ENCODE measurements around the gene EML6. TPM values are rescaled to one million over a fixed set of nuclear protein-coding genes. Genes with fewer than 3 reads are reported as not detected.

Gene EML6
- total RNA-seq, 3 donors from 2014 or later (not counting 1 experiment from before 2014, with no cell fraction given) = 1.7 to 3.2 (median 2.4) TPM

DNA sequence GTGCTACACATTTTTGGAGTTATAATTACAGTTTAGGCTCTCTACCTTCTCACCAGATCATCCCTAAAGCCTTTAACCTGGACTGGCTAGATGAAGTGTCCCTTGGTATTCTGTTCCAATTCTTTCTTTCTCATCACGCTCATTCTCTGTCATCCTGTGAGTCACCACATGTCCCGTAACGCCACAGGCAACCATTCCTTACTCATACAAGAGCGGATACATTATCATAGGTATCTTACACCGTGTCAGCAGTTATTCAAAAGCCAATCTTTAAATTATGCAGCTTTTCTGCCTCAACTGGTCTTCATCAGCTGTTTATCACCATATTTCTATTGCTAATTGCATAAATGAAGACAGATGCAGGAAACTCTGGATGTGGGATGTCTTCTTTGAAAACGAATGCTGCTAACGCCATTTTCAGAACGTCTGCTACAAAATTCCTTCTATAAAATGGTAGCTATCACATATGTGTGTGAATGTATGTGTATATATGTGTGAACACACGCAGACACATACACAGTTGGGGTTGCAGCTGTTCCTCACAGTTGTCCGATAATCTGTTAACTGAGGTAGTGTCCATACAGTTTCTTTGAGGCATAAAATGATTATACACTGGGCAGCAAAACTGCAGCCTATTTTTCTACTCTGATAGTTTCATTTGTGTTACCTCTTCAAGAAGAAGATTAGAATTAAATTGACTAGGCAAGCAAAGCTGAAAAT is 47.9 kb downstream of the EML6 start:
- TF ChIP-seq, protein P1, sequence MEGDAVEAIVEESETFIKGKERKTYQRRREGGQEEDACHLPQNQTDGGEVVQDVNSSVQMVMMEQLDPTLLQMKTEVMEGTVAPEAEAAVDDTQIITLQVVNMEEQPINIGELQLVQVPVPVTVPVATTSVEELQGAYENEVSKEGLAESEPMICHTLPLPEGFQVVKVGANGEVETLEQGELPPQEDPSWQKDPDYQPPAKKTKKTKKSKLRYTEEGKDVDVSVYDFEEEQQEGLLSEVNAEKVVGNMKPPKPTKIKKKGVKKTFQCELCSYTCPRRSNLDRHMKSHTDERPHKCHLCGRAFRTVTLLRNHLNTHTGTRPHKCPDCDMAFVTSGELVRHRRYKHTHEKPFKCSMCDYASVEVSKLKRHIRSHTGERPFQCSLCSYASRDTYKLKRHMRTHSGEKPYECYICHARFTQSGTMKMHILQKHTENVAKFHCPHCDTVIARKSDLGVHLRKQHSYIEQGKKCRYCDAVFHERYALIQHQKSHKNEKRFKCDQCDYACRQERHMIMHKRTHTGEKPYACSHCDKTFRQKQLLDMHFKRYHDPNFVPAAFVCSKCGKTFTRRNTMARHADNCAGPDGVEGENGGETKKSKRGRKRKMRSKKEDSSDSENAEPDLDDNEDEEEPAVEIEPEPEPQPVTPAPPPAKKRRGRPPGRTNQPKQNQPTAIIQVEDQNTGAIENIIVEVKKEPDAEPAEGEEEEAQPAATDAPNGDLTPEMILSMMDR (IDR thresholded peaks at IDR 0.05) = no peak
- H3K27ac Mint-ChIP-seq = no peak overlapping the region
- WGBS (ENCODE audit: insufficient coverage) = 93% methylated on average over 10 of the region's 10 CpGs
- no peak for ATAC-seq
- peaks cover 12% of the 10 kb centered on the region for H3K9me3 ChIP-seq (ENCODE audit: control insufficient read depth, insufficient read depth, low read length)
- no peak overlapping the region for H3K4me3 ChIP-seq (ENCODE audit: low read length)
- H3K36me3 ChIP-seq (ENCODE audit: control insufficient read depth, insufficient read depth, low read length) = no peaks in the 10 kb centered on the region
- intact Hi-C loops (cut with micrococcal nuclease) = no loop called here
- peaks cover 8% of the 10 kb centered on the region in 2 donors for H3K9me3 Mint-ChIP-seq
- no peaks in the 10 kb centered on the region for H3K27me3 ChIP-seq (ENCODE audit: control insufficient read depth, insufficient read depth, low read length)
- DNase-seq = no peak
- H3K27me3 Mint-ChIP-seq (ENCODE audit: low read depth in 2 of 2) = peaks cover 0 to 8% of the 10 kb centered on the region in 2 donors
- H3K4me1 Mint-ChIP-seq = no peaks in the 10 kb centered on the region
- no peaks in the 10 kb centered on the region for H3K4me1 ChIP-seq (ENCODE audit: control insufficient read depth, insufficient read depth, low read length)
- no peak overlapping the region for H3K4me3 Mint-ChIP-seq
- H3K27ac ChIP-seq (ENCODE audit: low read length) = no peak overlapping the region
- peaks cover 15% of the 10 kb centered on the region for H3K36me3 Mint-ChIP-seq

DNA sequence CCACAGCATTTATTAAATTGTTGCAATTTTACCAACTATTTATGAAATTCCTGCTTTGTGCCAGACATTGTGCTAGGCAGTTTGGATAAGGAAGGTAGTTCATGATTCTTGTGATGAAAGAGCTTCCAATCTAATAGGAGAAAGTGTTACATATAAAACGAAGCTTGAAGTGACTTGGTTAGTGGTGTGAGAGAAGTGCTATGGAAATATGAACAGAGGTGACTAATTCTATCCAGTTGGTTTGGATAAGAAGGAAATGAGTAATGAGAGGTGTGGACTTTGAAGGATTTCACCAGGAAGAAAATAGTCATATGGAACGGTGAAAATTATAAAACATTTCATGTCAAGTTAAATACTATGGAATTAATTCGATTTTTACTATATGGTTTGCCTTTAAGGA is 48.6 kb downstream of the EML6 start:
- DNase-seq (no peak), ATAC-seq (no peak)
- Mint-ChIP-seq H3K27ac (no peak overlapping the region), H3K4me1 (no peaks in the 10 kb centered on the region), H3K36me3 (peaks cover 15% of the 10 kb centered on the region), H3K27me3 (ENCODE audit: low read depth in 2 of 2) (peaks cover 1 to 8% of the 10 kb centered on the region in 2 donors), H3K9me3 (peaks cover 8% of the 10 kb centered on the region in 2 donors), H3K4me3 (no peak overlapping the region)
- no peaks in the 10 kb centered on the region for H3K27me3 ChIP-seq (ENCODE audit: control insufficient read depth, insufficient read depth, low read length)
- intact Hi-C loops (cut with micrococcal nuclease) = no loop called here
- no peak overlapping the region for H3K4me3 ChIP-seq (ENCODE audit: low read length)
- H3K27ac ChIP-seq (ENCODE audit: low read length) = no peak overlapping the region
- TF ChIP-seq, protein P1 (IDR thresholded peaks at IDR 0.05) = no peak
- no peaks in the 10 kb centered on the region for H3K36me3 ChIP-seq (ENCODE audit: control insufficient read depth, insufficient read depth, low read length)
- no peaks in the 10 kb centered on the region for H3K4me1 ChIP-seq (ENCODE audit: control insufficient read depth, insufficient read depth, low read length)
- peaks cover 12% of the 10 kb centered on the region for H3K9me3 ChIP-seq (ENCODE audit: control insufficient read depth, insufficient read depth, low read length)
- WGBS (ENCODE audit: insufficient coverage) = 71% methylated on average over 1 of the region's 3 CpGs

DNA sequence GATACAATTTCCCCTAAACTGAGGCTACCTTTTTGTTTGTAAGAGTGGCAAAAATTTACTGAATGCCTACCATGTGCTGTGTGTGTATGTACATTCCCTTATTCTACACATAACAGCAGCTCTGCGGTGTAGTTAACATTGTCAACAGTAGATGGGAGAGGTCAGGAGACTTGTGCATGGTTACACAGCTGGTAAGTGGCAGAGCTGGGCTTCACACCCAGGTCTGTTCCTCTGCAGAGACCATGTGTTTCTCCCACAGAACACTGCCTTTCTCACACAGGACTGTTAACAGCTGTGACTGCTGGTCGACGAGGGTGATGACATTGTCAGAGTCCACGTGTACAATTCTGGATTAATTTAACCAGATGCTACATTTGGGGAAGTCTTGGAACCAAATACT is 49.1 kb downstream of the EML6 start:
- ATAC-seq = no peak
- Histone ChIP-seq H3K4me3 (ENCODE audit: low read length) (no peak overlapping the region), H3K27ac (ENCODE audit: low read length) (no peak overlapping the region), H3K36me3 (ENCODE audit: control insufficient read depth, insufficient read depth, low read length) (no peaks in the 10 kb centered on the region), H3K9me3 (ENCODE audit: control insufficient read depth, insufficient read depth, low read length) (peaks cover 12% of the 10 kb centered on the region), H3K4me1 (ENCODE audit: control insufficient read depth, insufficient read depth, low read length) (no peaks in the 10 kb centered on the region), H3K27me3 (ENCODE audit: control insufficient read depth, insufficient read depth, low read length) (no peaks in the 10 kb centered on the region)
- no peak for DNase-seq
- Mint-ChIP-seq H3K27ac (no peak overlapping the region), H3K4me1 (no peaks in the 10 kb centered on the region), H3K9me3 (peaks cover 8% of the 10 kb centered on the region in 2 donors), H3K4me3 (no peak overlapping the region), H3K36me3 (peaks cover 15% of the 10 kb centered on the region), H3K27me3 (ENCODE audit: low read depth in 2 of 2) (peaks cover 5 to 11% of the 10 kb centered on the region in 2 donors)
- TF ChIP-seq, protein P1 (IDR thresholded peaks at IDR 0.05) = no peak
- 87% methylated on average over 3 of the region's 4 CpGs for WGBS (ENCODE audit: insufficient coverage)
- intact Hi-C loops (cut with micrococcal nuclease) = no loop called here

DNA sequence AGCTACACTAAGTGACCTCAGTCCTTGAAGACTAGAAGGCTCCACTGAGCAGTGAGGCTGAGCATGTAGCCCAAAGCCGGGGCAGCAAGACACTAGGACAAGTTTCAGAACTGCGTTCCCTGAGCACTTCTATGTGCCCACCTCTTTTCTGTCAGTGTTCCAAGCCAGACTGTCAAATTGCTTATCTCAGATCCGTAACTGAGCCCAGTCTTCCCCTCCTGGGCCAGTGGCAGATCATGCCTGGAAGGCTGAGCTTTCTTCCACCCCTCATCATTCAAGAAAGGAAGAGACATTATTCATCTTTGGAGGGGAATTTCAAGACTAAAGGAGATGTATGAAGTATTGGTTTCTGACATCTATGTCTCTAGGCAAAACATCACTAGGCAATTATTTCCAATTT is 49.8 kb downstream of the EML6 start:
- H3K4me3 Mint-ChIP-seq = no peak overlapping the region
- peaks cover 8% of the 10 kb centered on the region in 2 donors for H3K9me3 Mint-ChIP-seq
- H3K9me3 ChIP-seq (ENCODE audit: control insufficient read depth, insufficient read depth, low read length) = peaks cover 12% of the 10 kb centered on the region
- peaks cover 6 to 14% of the 10 kb centered on the region in 2 donors for H3K27me3 Mint-ChIP-seq (ENCODE audit: low read depth in 2 of 2)
- H3K4me1 Mint-ChIP-seq = no peaks in the 10 kb centered on the region
- peaks cover 15% of the 10 kb centered on the region for H3K36me3 Mint-ChIP-seq
- no peak overlapping the region for H3K4me3 ChIP-seq (ENCODE audit: low read length)
- no peaks in the 10 kb centered on the region for H3K36me3 ChIP-seq (ENCODE audit: control insufficient read depth, insufficient read depth, low read length)
- H3K27ac ChIP-seq (ENCODE audit: low read length) = no peak overlapping the region
- WGBS (ENCODE audit: insufficient coverage) = 97% methylated on average over 3 of the region's 3 CpGs
- DNase-seq (no peak), ATAC-seq (no peak)
- H3K27ac Mint-ChIP-seq = no peak overlapping the region
- no peaks in the 10 kb centered on the region for H3K4me1 ChIP-seq (ENCODE audit: control insufficient read depth, insufficient read depth, low read length)
- H3K27me3 ChIP-seq (ENCODE audit: control insufficient read depth, insufficient read depth, low read length) = no peaks in the 10 kb centered on the region
- intact Hi-C loops (cut with micrococcal nuclease) = no loop called here
- TF ChIP-seq, protein P1 (IDR thresholded peaks at IDR 0.05) = no peak
